BE2C (cell line): ENCODE results near the gene KCNJ5.

Experiments used
- DNase-seq: peaks from one replicate; pipeline ENCODE4 v3.0.0-alpha.2; 2020
- H3K27me3 ChIP-seq: fragments of 250-450 bp; sonication (Bioruptor Pico); 2 replicates; pipeline ENCODE4 v1.5.1; 2020; ENCODE audit warnings: mild to moderate bottlenecking
- H3K36me3 ChIP-seq: fragments of 250-450 bp; sonication (Bioruptor Pico); 2 replicates; pipeline ENCODE4 v1.5.1; 2020; ENCODE audit warnings: mild to moderate bottlenecking
- H3K4me1 ChIP-seq: fragments of 250-450 bp; sonication (Bioruptor Pico); 2 replicates; pipeline ENCODE4 v1.5.1; 2020
- H3K4me3 ChIP-seq: 2 replicates; pipeline ENCODE4 v1.5.1; 2011; ENCODE audit warnings: low read depth, low read length
- H3K9me3 ChIP-seq: fragments of 250-450 bp; sonication (Bioruptor Pico); 2 replicates; pipeline ENCODE4 v1.5.1; 2020
- CTCF ChIP-seq: IDR thresholded peaks from 2 replicates; pipeline ENCODE4 v1.5.1; 2012; ENCODE audit warnings: mild to moderate bottlenecking, low read depth, low read length

Gene KCNJ5

GRCh38 chr11:128943428-128943976 is 52.3 kb downstream of the KCNJ5 start:
- H3K9me3 ChIP-seq: no peaks in the 10 kb centered on the region
- no peak for DNase-seq
- no peak overlapping the region for H3K4me3 ChIP-seq
- H3K27me3 ChIP-seq: no peaks in the 10 kb centered on the region
- no peaks in the 10 kb centered on the region for H3K4me1 ChIP-seq
- H3K36me3 ChIP-seq: no peaks in the 10 kb centered on the region
- TF ChIP-seq CTCF: no peak

GRCh38 chr11:128946648-128947047 is 55.5 kb downstream of the KCNJ5 start:
- no peaks in the 10 kb centered on the region for H3K9me3 ChIP-seq
- H3K4me3 ChIP-seq: no peak overlapping the region
- no peaks in the 10 kb centered on the region for H3K27me3 ChIP-seq
- no peak for TF ChIP-seq CTCF
- H3K4me1 ChIP-seq: no peaks in the 10 kb centered on the region
- H3K36me3 ChIP-seq: no peaks in the 10 kb centered on the region
- no peak for DNase-seq

GRCh38 chr11:128947773-128948172 is 56.6 kb downstream of the KCNJ5 start:
- DNase-seq: no peak
- H3K9me3 ChIP-seq: no peaks in the 10 kb centered on the region
- H3K4me3 ChIP-seq: no peak overlapping the region
- no peak for TF ChIP-seq CTCF
- H3K27me3 ChIP-seq: no peaks in the 10 kb centered on the region
- H3K4me1 ChIP-seq: no peaks in the 10 kb centered on the region
- no peaks in the 10 kb centered on the region for H3K36me3 ChIP-seq

- peak; percentile 27 for TF ChIP-seq CTCF
- no peaks in the 10 kb centered on the region for H3K36me3 ChIP-seq
- no peaks in the 10 kb centered on the region for H3K9me3 ChIP-seq
- H3K4me1 ChIP-seq: no peaks in the 10 kb centered on the region
- DNase-seq: no peak
- no peaks in the 10 kb centered on the region for H3K27me3 ChIP-seq
- H3K4me3 ChIP-seq: no peak overlapping the region
Measured at GRCh38 chr11:128948583-128948982, 57.4 kb downstream of the KCNJ5 start.

- Histone ChIP-seq H3K27me3 (peaks cover 12% of the 10 kb centered on the region; the same call in 1 of the 2 replicates), H3K4me3 (no peak overlapping the region), H3K9me3 (no peaks in the 10 kb centered on the region), H3K4me1 (no peaks in the 10 kb centered on the region), H3K36me3 (no peaks in the 10 kb centered on the region)
- TF ChIP-seq CTCF: no peak
- no peak for DNase-seq
Measured at GRCh38 chr11:128949791-128950454, 58.8 kb downstream of the KCNJ5 start.

GRCh38 chr11:128953151-128953550 is 62.0 kb downstream of the KCNJ5 start:
- TF ChIP-seq CTCF: no peak
- no peaks in the 10 kb centered on the region for H3K36me3 ChIP-seq
- no peaks in the 10 kb centered on the region for H3K4me1 ChIP-seq
- H3K27me3 ChIP-seq: peaks cover 14% of the 10 kb centered on the region; the same call in 1 of the 2 replicates
- H3K9me3 ChIP-seq: no peaks in the 10 kb centered on the region
- no peak for DNase-seq
- H3K4me3 ChIP-seq: no peak overlapping the region
